SH-SY5Y (cell line): ENCODE measurements around the gene NOM1.

Source experiments
- GATA2 ChIP-seq: IDR thresholded peaks from 2 replicates; pipeline ENCODE4 v1.6.1; 2011; ENCODE audit warnings: mild to moderate bottlenecking, low read depth, low read length
- GATA3 ChIP-seq: IDR thresholded peaks from 2 replicates; pipeline ENCODE4 v1.6.1; 2011; ENCODE audit warnings: low read depth, mild to moderate bottlenecking, low read length, moderate library complexity

The NOM1 gene

GRCh38 chr7:157004521-157005455 lies 55.3 kb downstream of the NOM1 start:
- TF ChIP-seq GATA2 (no peak), GATA3 (no peak)

DNA sequence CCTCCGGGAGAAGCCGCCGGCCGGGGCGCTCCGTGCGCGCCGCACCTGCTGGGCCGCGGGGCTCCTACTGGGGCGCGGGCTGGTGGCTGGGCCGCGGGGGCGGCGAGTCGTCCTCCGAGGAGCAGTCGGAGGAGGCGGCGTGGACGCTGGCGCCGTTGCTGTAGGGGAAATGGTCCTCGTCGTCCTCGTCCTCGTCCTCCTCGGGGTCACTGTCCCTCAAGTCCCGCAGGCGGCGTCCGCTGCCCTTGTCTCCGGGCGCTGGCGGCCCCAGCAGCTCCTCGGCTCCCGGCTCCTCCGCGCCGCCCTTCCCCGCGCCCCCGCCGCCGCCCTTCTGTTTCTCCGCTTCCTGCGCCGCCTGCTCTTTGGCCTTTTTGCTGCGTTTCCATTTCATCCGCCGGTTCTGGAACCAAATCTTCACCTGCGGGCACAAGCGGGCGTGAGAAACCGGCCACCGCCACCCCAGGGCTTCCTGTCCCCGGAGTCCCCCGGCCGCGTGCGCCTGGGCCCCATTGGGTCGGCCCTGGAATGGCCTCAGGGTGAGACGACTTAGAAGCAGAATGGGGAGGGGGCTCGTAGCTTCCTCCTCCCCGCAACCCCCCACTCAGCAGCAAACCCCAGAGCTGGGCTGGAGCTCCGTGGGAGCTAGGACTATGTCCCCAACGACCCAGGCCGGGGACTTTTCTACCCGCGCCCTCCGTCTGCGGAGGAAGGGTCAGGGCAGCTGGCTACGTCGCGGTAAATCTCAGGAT lies 56.1 kb downstream of the NOM1 start:
- no peak for TF ChIP-seq GATA3
- no peak for TF ChIP-seq GATA2

DNA sequence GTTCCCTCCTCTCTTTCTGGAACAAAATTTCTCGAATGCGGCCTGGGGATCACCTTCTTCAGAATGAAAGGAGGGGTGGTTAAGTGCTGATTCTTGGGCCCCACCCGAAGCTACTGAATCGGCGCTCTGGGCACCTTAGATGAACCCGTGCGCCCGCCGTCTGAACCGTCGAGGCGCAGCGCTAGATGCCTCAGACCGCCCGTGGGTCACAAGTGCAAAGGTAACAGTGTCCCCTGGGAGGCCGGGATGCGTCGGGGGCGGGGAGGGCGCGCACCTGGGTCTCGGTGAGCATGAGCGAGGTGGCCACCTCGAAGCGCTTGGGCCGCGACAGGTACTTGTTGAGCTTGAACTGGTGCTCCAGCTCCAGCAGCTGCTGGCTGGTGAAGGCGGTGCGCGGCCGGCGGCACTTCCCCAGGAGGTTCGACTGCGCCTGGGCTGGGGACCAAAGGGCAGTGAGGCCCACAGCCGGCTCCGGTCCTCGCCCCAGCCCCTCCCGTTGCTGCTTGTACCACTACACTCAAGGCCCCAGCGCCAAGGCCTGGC lies 56.8 kb downstream of the NOM1 start:
- no peak for TF ChIP-seq GATA3

GRCh38 chr7:157006829-157007469 lies 57.4 kb downstream of the NOM1 start:
- TF ChIP-seq GATA3 (no peak), GATA2 (no peak)

- TF ChIP-seq GATA2 (no peak), GATA3 (no peak)
Measured at GRCh38 chr7:157007470-157008066, 58.1 kb downstream of the NOM1 start.

DNA sequence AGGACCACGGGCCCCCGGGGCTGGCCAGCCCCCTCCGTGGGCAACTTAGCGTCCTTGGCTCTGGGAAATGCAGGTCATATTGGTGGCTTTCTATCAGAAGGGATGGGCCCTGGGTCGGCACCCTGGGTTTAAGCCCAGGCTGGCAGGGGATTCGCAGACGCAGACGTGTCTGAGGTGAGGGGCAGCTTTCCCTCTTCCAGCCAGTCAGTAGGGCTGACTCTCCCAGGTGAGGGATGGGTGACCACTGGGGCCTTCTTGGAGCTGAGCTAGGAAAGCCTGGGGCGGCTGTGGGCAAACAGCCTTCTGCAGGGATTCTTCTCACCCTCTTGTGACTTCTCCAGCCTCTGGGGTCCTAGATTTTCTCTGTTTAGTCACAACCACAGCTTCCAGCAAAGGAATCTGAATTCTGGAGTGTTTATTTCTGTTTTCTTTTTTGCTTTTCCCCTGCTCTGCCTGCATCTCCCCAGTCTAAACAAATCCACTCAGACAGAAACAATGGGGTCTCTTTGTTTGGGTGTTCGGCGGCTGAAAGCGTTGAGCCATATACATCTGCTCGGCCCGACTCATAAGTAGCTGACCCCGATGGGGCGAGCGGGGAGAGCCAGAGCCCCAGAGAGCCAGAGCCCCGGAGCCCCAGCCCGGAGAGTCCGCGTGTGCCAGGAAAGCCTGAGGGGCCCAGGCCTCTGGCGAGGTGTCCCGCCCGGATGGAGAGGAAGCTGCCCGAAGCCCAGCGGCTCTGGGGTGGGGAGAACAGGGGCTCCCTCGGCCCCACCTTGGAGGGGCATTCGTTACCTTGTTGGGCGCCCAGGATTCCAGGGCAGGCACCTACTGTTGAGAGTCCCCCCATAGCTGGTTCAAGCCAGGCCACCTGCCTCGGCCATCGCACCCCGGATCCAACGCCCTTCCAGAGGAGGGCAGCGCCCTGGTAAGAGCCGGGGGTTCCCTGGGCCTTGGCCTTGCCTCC lies 59.0 kb downstream of the NOM1 start:
- no peak for TF ChIP-seq GATA3
- TF ChIP-seq GATA2, result no peak

DNA sequence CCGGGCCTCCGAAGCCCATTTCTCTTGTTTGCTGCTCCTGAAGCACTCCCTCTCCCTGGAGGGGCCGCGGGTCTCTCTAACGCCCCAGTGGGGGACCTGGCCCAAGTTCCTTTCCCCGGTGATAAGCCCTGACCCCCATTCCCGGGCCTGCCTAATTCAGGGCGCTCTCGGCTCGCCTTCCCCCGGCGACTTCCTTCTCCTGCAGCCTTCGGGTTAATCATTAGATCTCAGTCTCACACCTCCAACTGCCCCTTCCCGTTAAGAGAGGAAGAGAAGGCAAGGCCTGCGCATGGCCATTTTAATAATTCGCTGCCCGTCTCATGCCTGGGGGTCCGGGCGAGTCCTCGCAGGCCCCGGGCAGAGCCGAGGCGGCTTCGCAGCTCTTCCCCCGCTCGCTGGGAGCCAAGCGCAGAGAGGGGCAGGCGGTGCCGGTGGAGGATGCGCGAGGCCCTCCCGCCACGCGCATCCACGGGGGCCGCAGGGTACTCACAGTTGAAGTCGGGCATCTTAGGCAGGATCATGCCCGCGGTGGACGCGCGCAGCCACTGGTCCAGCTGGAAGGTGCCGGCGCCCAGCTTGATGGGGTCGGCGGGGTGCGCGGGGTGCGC lies 59.8 kb downstream of the NOM1 start:
- no peak for TF ChIP-seq GATA2
- no peak for TF ChIP-seq GATA3

GRCh38 chr7:157009778-157010587 lies 60.5 kb downstream of the NOM1 start:
- no peak for TF ChIP-seq GATA3
- no peak for TF ChIP-seq GATA2

GRCh38 chr7:157010588-157011332 lies 61.2 kb downstream of the NOM1 start, which contains the start of gene MNX1:
Gene MNX1, minus strand, starts transcription at chr7:157010663. Its CDS starts 313 bp downstream, at chr7:157010350.
- no peak for TF ChIP-seq GATA3
- TF ChIP-seq GATA2, result no peak

DNA sequence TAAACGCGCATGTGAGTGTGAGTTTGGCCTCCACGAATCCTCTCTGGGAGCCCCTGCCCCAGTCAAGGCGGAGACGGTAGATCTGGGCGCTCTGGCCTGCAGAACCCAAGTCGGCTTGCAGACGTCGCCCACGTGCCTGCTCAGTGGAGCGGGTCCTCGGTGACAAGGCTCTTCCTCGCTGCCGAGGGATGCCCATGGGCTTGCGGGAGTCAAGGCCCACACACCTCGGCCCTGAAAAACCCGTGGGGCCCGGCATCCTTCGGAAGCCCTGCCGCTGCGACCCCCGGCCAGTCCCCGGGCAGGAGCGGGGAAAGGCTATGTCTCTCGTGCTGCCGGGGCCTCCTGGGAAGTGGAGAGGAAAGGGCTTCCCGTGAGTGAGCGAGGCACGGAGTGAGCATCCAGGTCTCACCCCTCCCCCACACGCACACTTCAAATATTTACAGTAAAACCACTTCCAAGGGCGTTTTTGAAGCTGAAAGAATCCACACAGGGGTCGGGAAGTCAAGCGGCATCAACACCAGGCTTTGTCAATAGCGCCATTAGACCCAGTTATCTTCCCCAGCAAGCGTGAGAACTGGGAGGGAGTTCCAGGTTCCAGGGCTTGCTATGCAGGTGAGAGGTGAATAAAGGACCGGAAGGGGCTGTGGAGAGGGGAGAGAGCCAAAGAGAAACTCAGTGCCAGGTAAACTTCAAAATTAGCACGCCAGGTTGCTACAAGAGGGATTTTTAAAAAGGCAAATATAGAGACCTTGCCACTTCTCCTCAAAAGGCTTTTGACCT lies 62.0 kb downstream of the NOM1 start:
- TF ChIP-seq GATA3 (no peak), GATA2 (no peak)
